ENCODE measurements around the gene BRI3. TPM values are rescaled to one million over a fixed set of nuclear protein-coding genes. Genes with fewer than 3 reads are reported as not detected.

BRI3 gene
- total RNA-seq, 1 experiment from 2014 or later = 84.1 TPM

GRCh38 chr7:98285157-98286092 is 3.9 kb downstream of the BRI3 start:
- no peak for DNase-seq (ENCODE audit: extremely low read depth, low read depth)

- peak; percentile 72 for DNase-seq (ENCODE audit: extremely low read depth, low read depth)
Observed at GRCh38 chr7:98286093-98286539, 4.6 kb downstream of the BRI3 start.

GRCh38 chr7:98286701-98287485 is 5.4 kb downstream of the BRI3 start:
- DNase-seq (ENCODE audit: extremely low read depth, low read depth) = no peak

- no peak for DNase-seq (ENCODE audit: extremely low read depth, low read depth)
Observed at GRCh38 chr7:98287486-98287959, 6.0 kb downstream of the BRI3 start.

GRCh38 chr7:98288064-98288823 is 6.8 kb downstream of the BRI3 start:
- no peak for DNase-seq (ENCODE audit: extremely low read depth, low read depth)

- DNase-seq (ENCODE audit: extremely low read depth, low read depth) = no peak
Observed at GRCh38 chr7:98289333-98289875, 7.9 kb downstream of the BRI3 start.

- DNase-seq (ENCODE audit: extremely low read depth, low read depth) = no peak
Observed at GRCh38 chr7:98291717-98292116, 10.2 kb downstream of the BRI3 start.

- DNase-seq (ENCODE audit: extremely low read depth, low read depth) = no peak
Observed at GRCh38 chr7:98293265-98293664, 11.8 kb downstream of the BRI3 start.

- DNase-seq (ENCODE audit: extremely low read depth, low read depth) = no peak
Observed at GRCh38 chr7:98293746-98294145, 12.3 kb downstream of the BRI3 start.

- no peak for DNase-seq (ENCODE audit: extremely low read depth, low read depth)
Observed at GRCh38 chr7:98294326-98294725, 12.8 kb downstream of the BRI3 start.

GRCh38 chr7:98294798-98295382 is 13.4 kb downstream of the BRI3 start:
- peak; percentile 68 for DNase-seq (ENCODE audit: extremely low read depth, low read depth)

- DNase-seq (ENCODE audit: extremely low read depth, low read depth) = no peak
Observed at GRCh38 chr7:98295467-98296192, 14.1 kb downstream of the BRI3 start.

- DNase-seq (ENCODE audit: extremely low read depth, low read depth) = no peak
Observed at GRCh38 chr7:98296833-98297232, 15.3 kb downstream of the BRI3 start.

- DNase-seq (ENCODE audit: extremely low read depth, low read depth) = no peak
Observed at GRCh38 chr7:98297626-98298286, 16.3 kb downstream of the BRI3 start.

GRCh38 chr7:98300595-98301372 is 19.3 kb downstream of the BRI3 start:
- no peak for DNase-seq (ENCODE audit: extremely low read depth, low read depth)

GRCh38 chr7:98301693-98302470 is 20.4 kb downstream of the BRI3 start:
- no peak for DNase-seq (ENCODE audit: extremely low read depth, low read depth)

- no peak for DNase-seq (ENCODE audit: extremely low read depth, low read depth)
Observed at GRCh38 chr7:98303176-98303865, 21.8 kb downstream of the BRI3 start.

Measured in NCI-H460 (cell line).